H9 (cell line): ENCODE results near the gene TH. TPM values are rescaled to one million over a fixed set of nuclear protein-coding genes. Genes with fewer than 3 reads are reported as not detected.

Experiments used
- DNase-seq: peaks from one replicate; pipeline ENCODE4 v3.0.0-alpha.2; 2017
- H2AFZ ChIP-seq: one replicate; pipeline ENCODE4 v1.6.1; 2013; ENCODE audit warnings: mild to moderate bottlenecking, low read length, control low read depth, moderate library complexity
- H2AK5ac ChIP-seq: 2 replicates; pipeline ENCODE4 v1.6.1; 2013; ENCODE audit warnings: low read length, control low read depth, mixed read lengths; ENCODE audit not compliant: insufficient read length
- H2BK120ac ChIP-seq: one replicate; pipeline ENCODE4 v1.6.1; 2013; ENCODE audit warnings: low read depth, mild to moderate bottlenecking, low read length, control low read depth, inconsistent platforms; ENCODE audit not compliant: poor library complexity, severe bottlenecking
- H2BK12ac ChIP-seq: 2 replicates; pipeline ENCODE4 v1.6.1; 2013; ENCODE audit warnings: low read length, control low read depth, mixed read lengths, low read depth; ENCODE audit not compliant: insufficient read length
- H2BK15ac ChIP-seq: 2 replicates; pipeline ENCODE4 v1.6.1; 2013; ENCODE audit warnings: low read depth, low read length, control low read depth
- H2BK20ac ChIP-seq: one replicate; pipeline ENCODE4 v1.6.1; 2013; ENCODE audit warnings: low read depth, mild to moderate bottlenecking, low read length, control low read depth, inconsistent platforms; ENCODE audit not compliant: poor library complexity, severe bottlenecking
- H2BK5ac ChIP-seq: 2 replicates; pipeline ENCODE4 v1.6.1; 2013; ENCODE audit warnings: low read length, control low read depth, mixed read lengths; ENCODE audit not compliant: insufficient read length
- H3K14ac ChIP-seq: 2 replicates; pipeline ENCODE4 v1.6.1; 2013; ENCODE audit warnings: low read length, control low read depth; ENCODE audit not compliant: insufficient read depth
- H3K18ac ChIP-seq: 2 replicates; pipeline ENCODE4 v1.6.1; 2013; ENCODE audit warnings: low read depth, mild to moderate bottlenecking, mixed read lengths, low read length, control low read depth; ENCODE audit not compliant: insufficient read length
- H3K23ac ChIP-seq: 2 replicates; pipeline ENCODE4 v1.6.1; 2013; ENCODE audit warnings: low read length, control low read depth, mixed read lengths, low read depth; ENCODE audit not compliant: insufficient read length
- H3K23me2 ChIP-seq: 2 replicates; pipeline ENCODE4 v1.6.1; 2013; ENCODE audit warnings: low read depth, mild to moderate bottlenecking, mixed read lengths, low read length, control low read depth; ENCODE audit not compliant: insufficient read length, poor library complexity, severe bottlenecking
- H3K27ac ChIP-seq: 2 replicates; pipeline ENCODE4 v1.5.1; 2013; ENCODE audit warnings: low read length, control low read depth, mixed read lengths, low read depth; ENCODE audit not compliant: insufficient read length
- H3K27me3 ChIP-seq: 2 replicates; pipeline ENCODE4 v1.6.1; 2013; ENCODE audit warnings: low read length, control low read depth, inconsistent platforms; ENCODE audit not compliant: insufficient read depth
- H3K4ac ChIP-seq: 2 replicates; pipeline ENCODE4 v1.6.1; 2013; ENCODE audit warnings: low read depth, mild to moderate bottlenecking, control low read depth, inconsistent platforms, low read length, moderate library complexity
- H3K4me1 ChIP-seq: 2 replicates; pipeline ENCODE4 v1.6.1; 2013; ENCODE audit warnings: low read length, control low read depth, inconsistent platforms; ENCODE audit not compliant: insufficient read depth
- H3K4me2 ChIP-seq: 2 replicates; pipeline ENCODE4 v1.6.1; 2013; ENCODE audit warnings: low read length, control low read depth, mixed read lengths; ENCODE audit not compliant: insufficient read length, insufficient read depth
- H3K56ac ChIP-seq: 2 replicates; pipeline ENCODE4 v1.6.1; 2013; ENCODE audit warnings: low read depth, mild to moderate bottlenecking, mixed read lengths, low read length, control low read depth; ENCODE audit not compliant: insufficient read length
- H3K79me1 ChIP-seq: 2 replicates; pipeline ENCODE4 v1.6.1; 2013; ENCODE audit warnings: low read depth, mild to moderate bottlenecking, moderate library complexity, low read length, control low read depth, inconsistent platforms; ENCODE audit not compliant: insufficient read depth, poor library complexity, severe bottlenecking
- H3K79me2 ChIP-seq: 2 replicates; pipeline ENCODE4 v1.6.1; 2013; ENCODE audit warnings: low read length, control low read depth, inconsistent platforms; ENCODE audit not compliant: insufficient read depth
- H3K9ac ChIP-seq: 2 replicates; pipeline ENCODE4 v1.6.1; 2013; ENCODE audit warnings: low read length, control low read depth, mixed read lengths; ENCODE audit not compliant: insufficient read length; ENCODE audit errors: extremely low read depth
- H3K9me3 ChIP-seq: one replicate; pipeline ENCODE4 v1.6.1; 2013; ENCODE audit warnings: low read depth, low read length, inconsistent platforms; ENCODE audit not compliant: control insufficient read depth
- H3T11ph ChIP-seq: one replicate; pipeline ENCODE4 v1.6.1; 2013; ENCODE audit warnings: mild to moderate bottlenecking, low read length, control low read depth, inconsistent platforms
- H4K20me1 ChIP-seq: one replicate; pipeline ENCODE4 v1.6.1; 2013; ENCODE audit not compliant: control insufficient read depth, insufficient read length, insufficient read depth
- H4K5ac ChIP-seq: 2 replicates; pipeline ENCODE4 v1.6.1; 2013; ENCODE audit warnings: low read depth, mild to moderate bottlenecking, mixed read lengths, low read length, control low read depth; ENCODE audit not compliant: insufficient read length
- H4K8ac ChIP-seq: replicated peaks from 2 replicates; pipeline ENCODE4 v1.6.1; 2013; ENCODE audit warnings: low read length, control low read depth, mixed read lengths, low read depth; ENCODE audit not compliant: insufficient read length
- H4K91ac ChIP-seq: 2 replicates; pipeline ENCODE4 v1.6.1; 2013; ENCODE audit warnings: low read depth, mild to moderate bottlenecking, moderate library complexity, mixed read lengths, low read length, control low read depth; ENCODE audit not compliant: insufficient read length
- H3K27ac Mint-ChIP-seq, 3 experiments: 2 replicates in 2 of 3; 3 replicates in 1 of 3; pipeline ENCODE4 v1.8.0; 2020 to 2021; ENCODE audit warnings: mixed read lengths in 3 of 3, mild to moderate bottlenecking in 1 of 3, moderate library complexity in 1 of 3
- H3K27me3 Mint-ChIP-seq: 2 replicates; pipeline ENCODE4 v1.8.0; 2021; ENCODE audit warnings: low read depth, mild to moderate bottlenecking, moderate library complexity, mixed read lengths
- H3K36me3 Mint-ChIP-seq, 3 experiments: 2 replicates in 2 of 3; 3 replicates in 1 of 3; pipeline ENCODE4 v1.8.0; 2020 to 2021; ENCODE audit warnings: low read depth in 3 of 3, mixed read lengths in 3 of 3; ENCODE audit not compliant: insufficient read depth in 1 of 3
- H3K4me1 Mint-ChIP-seq, 2 experiments: 2 replicates each; pipeline ENCODE4 v1.8.0; 2020; ENCODE audit warnings: mixed read lengths in 2 of 2
- H3K4me3 Mint-ChIP-seq, 2 experiments: 2 replicates in 1 of 2; 3 replicates in 1 of 2; pipeline ENCODE4 v1.8.0; 2020 to 2021; ENCODE audit warnings: mild to moderate bottlenecking in 2 of 2, mixed read lengths in 2 of 2, moderate library complexity in 1 of 2
- H3K9me3 Mint-ChIP-seq, 2 experiments: 2 replicates in 1 of 2; 3 replicates in 1 of 2; pipeline ENCODE4 v1.8.0; 2020; ENCODE audit warnings: mild to moderate bottlenecking in 2 of 2, mixed read lengths in 2 of 2, moderate library complexity in 1 of 2
- CTCF ChIP-seq: fragments of 200-600 bp; sonication (generic); conservative IDR thresholded peaks from 3 replicates; pipeline ENCODE4 v1.8.0; 2021; ENCODE audit warnings: antibody characterized with exemption, mild to moderate bottlenecking
- WGBS: extraction: QIAGEN DNeasy Blood & Tissue Kit; methylation state at CpG from one replicate; pipeline ENCODE4 v1.1.7; 2013; ENCODE audit warnings: missing lambda C conversion rate, low lambda C conversion rate, mixed read lengths; ENCODE audit not compliant: insufficient read length; ENCODE audit errors: extremely low coverage; 5-methylcytosine and 5-hydroxymethylcytosine counted together
- total RNA-seq: library from RNA; stranded (reverse); gene quantifications from 2 replicates; pipeline ENCODE4 v1.2.1, GENCODE V29; 2021

The TH gene
- total RNA-seq, 1 experiment from 2014 or later = not detected

GRCh38 chr11:2149460-2149859 lies 22.2 kb downstream of the TH start:
- no peak overlapping the region for H2AFZ ChIP-seq
- H3K9me3 Mint-ChIP-seq = no peaks in the 10 kb centered on the region; a peak in 1 of 5 replicates
- H3K14ac ChIP-seq = no peak overlapping the region
- no peak overlapping the region for H3K27ac Mint-ChIP-seq
- no peak overlapping the region for H3K27ac ChIP-seq
- no peak overlapping the region for H4K8ac ChIP-seq
- no peak overlapping the region for H2BK15ac ChIP-seq
- H2BK5ac ChIP-seq = no peak overlapping the region
- H2BK12ac ChIP-seq = no peak overlapping the region
- H3K79me1 ChIP-seq = no peaks in the 10 kb centered on the region
- no peak overlapping the region for H3K23ac ChIP-seq
- peaks cover 38% of the 10 kb centered on the region for H3K27me3 ChIP-seq
- no peak overlapping the region for H2AK5ac ChIP-seq
- no peaks in the 10 kb centered on the region for H3K4me1 ChIP-seq
- H3K18ac ChIP-seq = no peak overlapping the region
- WGBS = no CpG with 5 or more reads among the region's 8 CpGs
- no peaks in the 10 kb centered on the region for H3K79me2 ChIP-seq
- H3K4me1 Mint-ChIP-seq = peaks cover 21 to 39% of the 10 kb centered on the region in 2 experiments
- no peaks in the 10 kb centered on the region for H4K20me1 ChIP-seq
- H3K27me3 Mint-ChIP-seq = peaks cover 73% of the 10 kb centered on the region
- H3K36me3 Mint-ChIP-seq = no peaks in the 10 kb centered on the region; a peak in 1 of 7 replicates
- no peak overlapping the region for H3T11ph ChIP-seq
- H3K23me2 ChIP-seq = no peaks in the 10 kb centered on the region
- H3K4ac ChIP-seq = no peak overlapping the region
- no peak overlapping the region for H3K4me2 ChIP-seq
- no peak overlapping the region for H2BK20ac ChIP-seq
- H2BK120ac ChIP-seq = no peak overlapping the region
- H3K56ac ChIP-seq = no peak overlapping the region
- no peak overlapping the region for H4K5ac ChIP-seq
- H3K4me3 Mint-ChIP-seq = no peak overlapping the region
- TF ChIP-seq CTCF = no peak
- H3K9me3 ChIP-seq = no peaks in the 10 kb centered on the region
- no peak overlapping the region for H4K91ac ChIP-seq
- no peak overlapping the region for H3K9ac ChIP-seq
- DNase-seq = no peak
